Esophagus muscularis mucosa (tissue), 3 donors: ENCODE data around the gene DRD1.

Experiments
- POLR2A ChIP-seq: fragments of 450-650 bp; IDR thresholded peaks from one replicate; pipeline ENCODE4 v1.6.1; 2017; ENCODE audit warnings: antibody characterized with exemption, moderate library complexity, mild to moderate bottlenecking, low read depth
- TF ChIP-seq, protein P1 (sequence below), 3 experiments: fragments of 200-600 bp in 2 of 3; fragments of 450-650 bp in 1 of 3; sonication (generic) in 2 of 3; IDR thresholded peaks; one replicate each; pipeline ENCODE4 v1.5.1; 2017 to 2019; ENCODE audit warnings: antibody characterized with exemption in 3 of 3, mild to moderate bottlenecking in 2 of 3, moderate library complexity in 1 of 3

DNA sequence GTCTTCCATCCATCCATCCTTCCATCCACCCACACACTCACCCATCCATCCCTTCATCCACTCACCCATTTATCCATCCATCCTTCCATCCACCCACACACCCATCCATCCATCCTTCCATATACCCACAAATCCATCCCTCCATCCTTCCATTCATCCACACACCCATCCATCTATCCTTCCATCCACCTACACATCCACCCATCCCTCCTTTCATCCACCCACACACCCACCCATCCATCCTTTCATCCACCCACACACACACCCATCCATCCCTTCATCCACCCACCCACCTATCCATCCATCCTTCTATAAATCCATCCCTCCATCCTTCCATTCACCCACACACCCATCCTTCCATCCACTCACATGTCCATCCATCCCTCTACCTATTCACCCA is 23.6 kb downstream of the DRD1 start:
- TF ChIP-seq, protein P1, sequence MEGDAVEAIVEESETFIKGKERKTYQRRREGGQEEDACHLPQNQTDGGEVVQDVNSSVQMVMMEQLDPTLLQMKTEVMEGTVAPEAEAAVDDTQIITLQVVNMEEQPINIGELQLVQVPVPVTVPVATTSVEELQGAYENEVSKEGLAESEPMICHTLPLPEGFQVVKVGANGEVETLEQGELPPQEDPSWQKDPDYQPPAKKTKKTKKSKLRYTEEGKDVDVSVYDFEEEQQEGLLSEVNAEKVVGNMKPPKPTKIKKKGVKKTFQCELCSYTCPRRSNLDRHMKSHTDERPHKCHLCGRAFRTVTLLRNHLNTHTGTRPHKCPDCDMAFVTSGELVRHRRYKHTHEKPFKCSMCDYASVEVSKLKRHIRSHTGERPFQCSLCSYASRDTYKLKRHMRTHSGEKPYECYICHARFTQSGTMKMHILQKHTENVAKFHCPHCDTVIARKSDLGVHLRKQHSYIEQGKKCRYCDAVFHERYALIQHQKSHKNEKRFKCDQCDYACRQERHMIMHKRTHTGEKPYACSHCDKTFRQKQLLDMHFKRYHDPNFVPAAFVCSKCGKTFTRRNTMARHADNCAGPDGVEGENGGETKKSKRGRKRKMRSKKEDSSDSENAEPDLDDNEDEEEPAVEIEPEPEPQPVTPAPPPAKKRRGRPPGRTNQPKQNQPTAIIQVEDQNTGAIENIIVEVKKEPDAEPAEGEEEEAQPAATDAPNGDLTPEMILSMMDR (IDR thresholded peaks at IDR 0.05) = no peak
- TF ChIP-seq POLR2A = no peak
